C4-2B (cell line): ENCODE measurements around the gene OR10AG1.

Experiments used
- CTCF ChIP-seq: fragments of 450-650 bp; conservative IDR thresholded peaks from 2 replicates; pipeline ENCODE4 v1.5.1; 2017; ENCODE audit warnings: mild to moderate bottlenecking
- ZFX ChIP-seq: fragments of 450-650 bp; IDR thresholded peaks from 2 replicates; pipeline ENCODE4 v1.6.1; 2017

- TF ChIP-seq ZFX = no peak
- no peak for TF ChIP-seq CTCF
Measured at GRCh38 chr11:55969845-55970244, at the start of gene OR10AG1.
